ENCODE data around the gene GALE. TPM values are rescaled to one million over a fixed set of nuclear protein-coding genes. Genes with fewer than 3 reads are reported as not detected.
"Not testable (repeated sequence)": the region's sequence is repeated elsewhere in the genome, so short reads cannot be mapped to it uniquely, and the experiment has no call there.

GALE gene
- total RNA-seq, 1 donor = 12.4 TPM

GRCh38 chr1:23793861-23794731 is 6.5 kb downstream of the GALE start:
- no peak for DNase-seq (ENCODE audit: low read depth in 2 of 3, low spot score in 2 of 3)

DNA sequence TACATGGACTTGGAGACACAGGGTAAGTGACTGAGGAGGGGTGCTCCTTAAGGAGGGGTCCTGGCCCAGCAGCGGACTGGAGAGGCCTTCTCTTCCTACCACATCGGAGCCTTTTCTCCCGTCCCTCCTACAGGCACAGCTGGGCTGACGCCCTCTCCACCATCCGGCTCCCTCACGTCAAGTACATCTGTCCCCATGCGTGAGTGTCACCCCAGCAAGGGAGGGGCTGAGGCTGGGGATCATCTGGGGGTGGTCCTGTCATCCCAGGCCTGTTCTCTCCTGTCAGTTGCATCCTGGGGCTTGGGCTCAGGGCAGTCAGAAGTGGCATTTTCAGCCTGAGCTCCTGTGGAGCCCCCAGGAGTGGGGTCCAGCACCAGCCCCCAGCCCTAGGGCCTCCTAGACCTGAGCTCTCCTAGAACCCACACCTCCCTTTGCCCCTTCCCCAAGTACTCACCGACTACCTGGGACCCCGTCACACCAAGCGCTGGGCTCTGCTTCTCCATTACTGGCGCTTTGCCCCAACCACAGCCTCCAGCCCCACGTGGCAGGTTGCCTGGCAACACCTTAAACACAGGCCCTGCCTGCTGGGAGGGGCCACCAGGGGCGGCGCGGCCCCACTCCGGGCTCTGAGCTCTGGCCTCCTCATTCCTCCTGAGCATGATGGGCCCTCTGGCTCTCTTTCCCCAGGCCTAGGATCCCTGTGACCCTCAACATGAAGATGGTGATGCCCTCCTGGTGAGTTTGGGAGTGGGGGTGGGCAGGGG is 7.4 kb downstream of the GALE start:
- peak in 1 of 3 donors; percentile 78 for DNase-seq (ENCODE audit: low read depth in 2 of 3, low spot score in 2 of 3)

GRCh38 chr1:23792151-23792945 is 8.2 kb downstream of the GALE start:
- no peak for DNase-seq (ENCODE audit: low read depth in 2 of 3, low spot score in 2 of 3)

DNA sequence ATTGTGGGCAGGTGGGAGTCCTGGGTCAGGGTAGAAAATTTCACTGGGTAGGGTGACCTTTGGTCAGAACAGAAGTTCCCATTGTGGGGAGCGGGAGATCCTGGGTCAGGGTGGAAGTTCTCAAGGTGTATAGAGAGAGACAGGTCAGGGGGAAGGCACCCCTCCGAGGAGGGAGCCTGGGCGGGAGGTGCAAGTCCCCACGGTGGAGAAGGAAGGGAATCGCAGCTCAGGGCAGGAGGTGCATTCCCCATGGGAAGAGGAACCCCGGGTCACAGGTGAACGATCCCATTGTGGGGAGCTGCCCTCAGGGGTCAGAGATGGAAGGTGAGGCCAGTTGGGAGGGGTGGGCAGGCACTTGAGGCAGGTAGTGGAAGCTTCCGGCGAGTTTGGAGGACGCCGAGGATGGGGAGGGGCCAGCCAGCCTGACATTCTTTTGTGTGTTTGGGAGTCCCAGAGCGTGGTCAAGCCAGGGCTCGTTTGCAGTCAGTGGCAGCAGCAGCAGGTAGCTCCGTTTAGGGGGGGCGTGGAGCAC is 9.0 kb downstream of the GALE start:
- no peak for DNase-seq (ENCODE audit: low read depth in 2 of 3, low spot score in 2 of 3)

GRCh38 chr1:23790696-23791515 is 9.6 kb downstream of the GALE start, which contains the start of gene LYPLA2:
TSS of gene LYPLA2 (plus strand) at chr1:23791145. CDS start at chr1:23792683, 1,538 bp downstream.
- peak; percentile 65 to 87 (median 80) for DNase-seq (ENCODE audit: low read depth in 2 of 3, low spot score in 2 of 3)

GRCh38 chr1:23788695-23789094 is 11.9 kb downstream of the GALE start:
- DNase-seq (ENCODE audit: low read depth in 2 of 3, low spot score in 2 of 3) = no peak

GRCh38 chr1:23787701-23788100 is 12.9 kb downstream of the GALE start:
- no peak for DNase-seq (ENCODE audit: low read depth in 2 of 3, low spot score in 2 of 3)

DNA sequence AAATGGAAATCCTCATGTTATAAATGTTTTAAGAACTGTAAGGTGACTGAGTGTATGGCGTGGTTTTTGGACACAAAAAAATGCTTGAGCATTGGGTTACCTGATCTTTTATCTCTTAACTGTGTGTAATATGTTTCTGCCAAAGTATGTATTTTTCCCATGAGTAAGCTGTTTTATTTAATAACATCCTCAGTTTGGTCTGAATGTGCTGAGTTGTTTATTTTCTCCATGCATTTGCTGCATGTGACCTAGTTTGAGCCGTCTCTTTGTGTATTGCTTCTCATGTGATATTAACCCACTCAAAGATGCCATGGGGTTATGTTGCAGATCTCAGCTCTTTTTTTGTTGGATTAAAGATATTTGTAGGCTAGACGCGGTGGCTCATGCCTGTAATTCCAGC is 15.7 kb downstream of the GALE start:
- DNase-seq (ENCODE audit: low read depth in 2 of 3, low spot score in 2 of 3) = no peak

GRCh38 chr1:23783141-23783540 is 17.4 kb downstream of the GALE start:
- not testable (repeated sequence) for DNase-seq (ENCODE audit: low read depth in 2 of 3, low spot score in 2 of 3)

- DNase-seq (ENCODE audit: low read depth in 2 of 3, low spot score in 2 of 3) = no peak
Measured at GRCh38 chr1:23779826-23780371, 20.7 kb downstream of the GALE start.

- peak; percentile 83 to 91 (median 85) for DNase-seq (ENCODE audit: low read depth in 2 of 3, low spot score in 2 of 3)
Measured at GRCh38 chr1:23777979-23778814, 22.4 kb downstream of the GALE start, which contains the start of gene PITHD1. TSS of gene PITHD1 (plus strand) at chr1:23778418. CDS start at chr1:23778516, 98 bp downstream.

DNA sequence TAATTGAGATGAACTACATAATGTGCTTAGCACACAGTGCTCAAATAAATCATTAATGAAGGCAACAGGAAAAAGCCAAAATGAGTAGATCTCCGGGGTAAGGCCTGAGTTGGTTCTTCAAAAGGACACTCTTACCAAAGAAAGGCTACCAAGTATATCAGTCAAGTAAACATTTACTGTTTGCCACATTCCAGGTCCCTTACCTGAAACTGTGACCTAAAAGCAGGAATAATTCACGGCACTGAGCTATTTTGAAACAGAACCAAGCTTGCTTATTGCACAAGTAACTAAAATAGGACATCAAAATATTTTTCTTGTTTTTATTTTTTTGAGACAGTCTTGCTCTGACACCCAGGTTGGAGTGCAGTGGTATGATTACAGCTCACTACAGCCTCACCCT is 24.3 kb downstream of the GALE start:
- DNase-seq (ENCODE audit: low read depth in 2 of 3, low spot score in 2 of 3) = no peak

GRCh38 chr1:23774174-23774880 is 26.2 kb downstream of the GALE start:
- no peak for DNase-seq (ENCODE audit: low read depth in 2 of 3, low spot score in 2 of 3)

DNA sequence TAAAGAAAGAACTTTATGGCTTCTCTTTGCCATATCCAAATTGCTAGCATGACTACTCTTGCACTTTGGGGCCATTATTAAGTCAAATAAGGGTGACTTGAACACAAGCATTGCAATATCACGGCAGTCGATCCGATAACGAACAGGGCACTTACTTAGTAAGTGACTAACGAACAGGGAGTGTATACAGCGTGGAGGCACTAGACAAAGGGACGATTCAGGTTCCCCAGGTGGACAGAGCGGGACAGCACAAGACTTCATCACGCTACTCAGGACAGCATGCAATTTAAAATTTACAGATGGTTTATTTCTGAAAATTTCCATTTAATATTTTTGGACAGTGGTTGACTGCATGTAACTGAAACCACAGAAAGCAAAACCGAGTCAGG is 27.7 kb downstream of the GALE start:
- DNase-seq (ENCODE audit: low read depth in 2 of 3, low spot score in 2 of 3) = no peak

GRCh38 chr1:23772049-23772853 is 28.3 kb downstream of the GALE start:
- peak; percentile 55 to 88 (median 74) for DNase-seq (ENCODE audit: low read depth in 2 of 3, low spot score in 2 of 3)

DNA sequence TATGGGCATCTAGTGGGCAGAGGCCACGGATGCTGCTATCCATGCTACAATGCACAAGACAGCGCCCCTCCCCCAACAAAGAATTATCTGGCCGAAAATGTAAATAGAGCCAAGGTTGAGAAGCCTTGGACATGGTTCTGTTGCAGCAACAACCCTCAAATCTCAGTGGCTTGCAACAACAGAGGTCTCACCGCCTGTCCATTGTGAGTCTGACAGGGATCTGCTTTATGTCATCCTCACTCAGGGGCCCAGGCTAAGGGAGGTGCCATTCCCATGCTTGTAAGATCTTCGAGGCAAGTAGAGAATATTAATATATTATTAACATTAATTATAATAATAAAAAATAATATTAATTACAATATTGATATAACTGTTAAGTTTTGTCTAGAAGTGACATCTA is 31.8 kb downstream of the GALE start:
- DNase-seq (ENCODE audit: low read depth in 2 of 3, low spot score in 2 of 3) = no peak

- DNase-seq (ENCODE audit: low read depth in 2 of 3, low spot score in 2 of 3) = no peak
Measured at GRCh38 chr1:23763041-23763577, 37.4 kb downstream of the GALE start.

All from hematopoietic multipotent progenitor cell (in vitro differentiated cells).